Right atrium auricular region (tissue), 2 donors: ENCODE measurements around the gene HOXA1. TPM values are rescaled to one million over a fixed set of nuclear protein-coding genes. Genes with fewer than 3 reads are reported as not detected.

Experiments used
- DNase-seq: peaks from one replicate; pipeline ENCODE4 v3.0.0-alpha.2; 2019; ENCODE audit warnings: low spot score
- H3K27ac ChIP-seq, 2 donors: fragments of 200-600 bp; sonication (generic); 1 replicate in 1 of 2; 2 replicates in 1 of 2; pipeline ENCODE4 v1.5.1; 2016 to 2019
- H3K27me3 ChIP-seq, 2 donors: fragments of 200-600 bp; sonication (generic); one replicate each; pipeline versions ENCODE4 v1.5.1 to v1.6.0; 2017 to 2019
- H3K36me3 ChIP-seq: fragments of 200-600 bp; sonication (generic); one replicate; pipeline ENCODE4 v1.5.1; 2016
- H3K4me1 ChIP-seq, 2 donors: fragments of 200-600 bp; sonication (generic); one replicate each; pipeline versions ENCODE4 v1.5.1 to v1.6.0; 2017 to 2019
- H3K4me3 ChIP-seq, 2 donors: fragments of 200-600 bp; sonication (generic); 1 replicate in 1 of 2; 2 replicates in 1 of 2; pipeline ENCODE4 v1.5.1; 2017 to 2019; ENCODE audit warnings: mild to moderate bottlenecking in 1 of 2, moderate library complexity in 1 of 2
- H3K9me3 ChIP-seq, 2 donors: fragments of 200-600 bp; sonication (generic); one replicate each; pipeline ENCODE4 v1.5.1; 2019
- CTCF ChIP-seq, 2 donors: fragments of 200-600 bp; sonication (generic); IDR thresholded peaks; one replicate each; pipeline ENCODE4 v1.5.1; 2019; ENCODE audit warnings: antibody characterized with exemption in 2 of 2
- total RNA-seq, 2 donors: library from RNA; depleted of rRNA; stranded (reverse); fragments of >200 nt; gene quantifications; one replicate each; pipeline ENCODE4 v1.1.0, GENCODE V29; 2016

HOXA1 gene
- total RNA-seq, 2 donors from 2014 or later, result 0.20 TPM; not detected in 1

GRCh38 chr7:27091105-27091504 is 4.7 kb downstream of the HOXA1 start:
- no peak for DNase-seq
- Histone ChIP-seq H3K36me3 (no peaks in the 10 kb centered on the region), H3K4me3 (no peak overlapping the region), H3K27ac (no peak overlapping the region), H3K4me1 (peaks cover 0 to 5% of the 10 kb centered on the region in 2 donors), H3K27me3 (peaks cover 11 to 33% of the 10 kb centered on the region in 2 donors), H3K9me3 (peaks cover 0 to 11% of the 10 kb centered on the region in 2 donors)
- TF ChIP-seq CTCF (IDR thresholded peaks at IDR 0.05), result no peak

- Histone ChIP-seq H3K4me1 (no peaks in the 10 kb centered on the region), H3K27me3 (peaks cover 3 to 26% of the 10 kb centered on the region in 2 donors), H3K4me3 (no peak overlapping the region), H3K9me3 (peaks cover 0 to 11% of the 10 kb centered on the region in 2 donors), H3K27ac (no peak overlapping the region), H3K36me3 (no peaks in the 10 kb centered on the region)
- no peak for DNase-seq
- no peak for TF ChIP-seq CTCF (IDR thresholded peaks at IDR 0.05)
Observed at GRCh38 chr7:27088002-27088922, 7.5 kb downstream of the HOXA1 start.

GRCh38 chr7:27083646-27084045 is 12.2 kb downstream of the HOXA1 start:
- peaks cover 2 to 19% of the 10 kb centered on the region in 2 donors for H3K27me3 ChIP-seq
- DNase-seq, result no peak

GRCh38 chr7:27082171-27082570 is 13.6 kb downstream of the HOXA1 start:
- Histone ChIP-seq H3K36me3 (no peaks in the 10 kb centered on the region), H3K27ac (no peak overlapping the region), H3K9me3 (peaks cover 0 to under 1% of the 10 kb centered on the region in 2 donors), H3K4me3 (no peak overlapping the region), H3K4me1 (no peaks in the 10 kb centered on the region), H3K27me3 (peaks cover 0 to 5% of the 10 kb centered on the region in 2 donors)
- no peak for DNase-seq
- no peak for TF ChIP-seq CTCF (IDR thresholded peaks at IDR 0.05)

More at GRCh38 chr7:27083646-27084045, 12.2 kb downstream of the HOXA1 start:
- no peak for TF ChIP-seq CTCF (IDR thresholded peaks at IDR 0.05)
- peaks cover 0 to 11% of the 10 kb centered on the region in 2 donors for H3K9me3 ChIP-seq
- H3K4me1 ChIP-seq, result no peaks in the 10 kb centered on the region
- H3K27ac ChIP-seq, result no peak overlapping the region
- H3K4me3 ChIP-seq, result no peak overlapping the region
- no peaks in the 10 kb centered on the region for H3K36me3 ChIP-seq

- DNase-seq, result no peak
- no peaks in the 10 kb centered on the region for H3K36me3 ChIP-seq
- H3K27me3 ChIP-seq, result no peaks in the 10 kb centered on the region
- H3K4me1 ChIP-seq, result no peaks in the 10 kb centered on the region
- no peaks in the 10 kb centered on the region for H3K9me3 ChIP-seq
- TF ChIP-seq CTCF (IDR thresholded peaks at IDR 0.05), result no peak
- H3K4me3 ChIP-seq, result no peak overlapping the region
- no peak overlapping the region for H3K27ac ChIP-seq
Observed at GRCh38 chr7:27080844-27081436, 14.9 kb downstream of the HOXA1 start.
